WTC11 (cell line): ENCODE results near the gene BTBD19. TPM values are rescaled to one million over a fixed set of nuclear protein-coding genes. Genes with fewer than 3 reads are reported as not detected.

Experiments
- ATAC-seq: fragments of 200-7000 bp; cut with Tn5 transposase; 2 replicates; pipeline ENCODE4 v1.10.0; 2021; ENCODE audit warnings: mild to moderate bottlenecking, moderate library complexity
- CTCF ChIA-PET: fragments of 300-600 bp; sonication (Branson Sonifier 250); formaldehyde crosslinking; loops from one replicate; lab custom pipeline; 2021; ENCODE audit warnings: antibody characterized with exemption; lab: Charles Lee
- POLR2A ChIA-PET: fragments of 350-600 bp; sonication (Branson Sonifier 250); formaldehyde crosslinking; loops from one replicate; lab custom pipeline; 2021; ENCODE audit warnings: antibody characterized with exemption; lab: Charles Lee
- DNase-seq: peaks from one replicate; pipeline ENCODE4 v3.0.0; 2021; ENCODE audit warnings: low spot score
- H3K27ac Mint-ChIP-seq: 2 replicates; pipeline ENCODE4 v1.8.0; 2021; ENCODE audit warnings: mixed read lengths
- H3K27me3 Mint-ChIP-seq: 2 replicates; pipeline ENCODE4 v1.8.0; 2021; ENCODE audit warnings: low read depth, mild to moderate bottlenecking, moderate library complexity, mixed read lengths
- H3K36me3 Mint-ChIP-seq: 2 replicates; pipeline ENCODE4 v1.8.0; 2021; ENCODE audit warnings: mixed read lengths
- H3K4me1 Mint-ChIP-seq: 2 replicates; pipeline ENCODE4 v1.8.0; 2022; ENCODE audit warnings: mixed read lengths
- H3K4me3 Mint-ChIP-seq: 2 replicates; pipeline ENCODE4 v1.8.0; 2021; ENCODE audit warnings: mild to moderate bottlenecking, moderate library complexity, mixed read lengths
- H3K9me3 Mint-ChIP-seq: 2 replicates; pipeline ENCODE4 v1.8.0; 2021; ENCODE audit warnings: mixed read lengths
- ARID4B ChIP-seq: sonication (generic); formaldehyde crosslinking; IDR thresholded peaks from 2 replicates; pipeline ENCODE4 v1.8.0; 2023; ENCODE audit warnings: missing genetic modification reagents, mild to moderate bottlenecking, borderline replicate concordance
- ATF6 ChIP-seq: sonication (generic); formaldehyde crosslinking; IDR thresholded peaks from 2 replicates; pipeline ENCODE4 v1.8.1; 2023; ENCODE audit warnings: mild to moderate bottlenecking, missing genetic modification reagents
- ETV6 ChIP-seq: sonication (generic); formaldehyde crosslinking; IDR thresholded peaks from 2 replicates; pipeline ENCODE4 v1.8.1; 2022; ENCODE audit warnings: mild to moderate bottlenecking, missing genetic modification reagents
- GRHL2 ChIP-seq: fragments of 250-450 bp; sonication (Bioruptor Pico); IDR thresholded peaks from 2 replicates; pipeline ENCODE4 v1.8.0; 2022; ENCODE audit warnings: mild to moderate bottlenecking, moderate library complexity; ENCODE audit not compliant: insufficient replicate concordance, severe bottlenecking
- MXD4 ChIP-seq: fragments of 250-450 bp; sonication (Bioruptor Pico); IDR thresholded peaks from 2 replicates; pipeline ENCODE4 v1.8.0; 2021; ENCODE audit warnings: mild to moderate bottlenecking, moderate library complexity, borderline replicate concordance
- OVOL2 ChIP-seq: fragments of 250-450 bp; sonication (Bioruptor Pico); IDR thresholded peaks from 2 replicates; pipeline ENCODE4 v1.9.0; 2021; ENCODE audit warnings: mild to moderate bottlenecking, borderline replicate concordance
- ZNF219 ChIP-seq: sonication (generic); formaldehyde crosslinking; IDR thresholded peaks from 2 replicates; pipeline ENCODE4 v1.8.0; 2023; ENCODE audit warnings: missing genetic modification reagents, mild to moderate bottlenecking, borderline replicate concordance
- ZNF263 ChIP-seq: sonication (generic); formaldehyde crosslinking; IDR thresholded peaks from 2 replicates; pipeline ENCODE4 v1.8.1; 2022; ENCODE audit warnings: low read depth, mild to moderate bottlenecking, moderate library complexity, missing genetic modification reagents
- ZNF423 ChIP-seq: fragments of 250-450 bp; sonication (Bioruptor Pico); IDR thresholded peaks from 2 replicates; pipeline ENCODE4 v2.1.2; 2022; ENCODE audit warnings: mild to moderate bottlenecking, moderate library complexity
- ZNF671 ChIP-seq: fragments of 250-450 bp; sonication (Bioruptor Pico); IDR thresholded peaks from 2 replicates; pipeline ENCODE4 v1.8.0; 2021; ENCODE audit warnings: mild to moderate bottlenecking
- total RNA-seq: library from RNA; stranded (reverse); gene quantifications from 3 replicates; pipeline ENCODE4 v1.2.3, GENCODE V29; 2021
- TF ChIP-seq, protein P1 (sequence below): sonication (generic); formaldehyde crosslinking; IDR thresholded peaks from 2 replicates; pipeline ENCODE4 v1.8.0; 2022; ENCODE audit warnings: mild to moderate bottlenecking, missing genetic modification reagents
- TF ChIP-seq, protein P2 (sequence below): sonication (generic); formaldehyde crosslinking; IDR thresholded peaks from 2 replicates; pipeline ENCODE4 v1.8.0; 2023; ENCODE audit warnings: mild to moderate bottlenecking, missing genetic modification reagents

BTBD19 gene
- total RNA-seq, 1 experiment from 2014 or later: 1.7 TPM

DNA sequence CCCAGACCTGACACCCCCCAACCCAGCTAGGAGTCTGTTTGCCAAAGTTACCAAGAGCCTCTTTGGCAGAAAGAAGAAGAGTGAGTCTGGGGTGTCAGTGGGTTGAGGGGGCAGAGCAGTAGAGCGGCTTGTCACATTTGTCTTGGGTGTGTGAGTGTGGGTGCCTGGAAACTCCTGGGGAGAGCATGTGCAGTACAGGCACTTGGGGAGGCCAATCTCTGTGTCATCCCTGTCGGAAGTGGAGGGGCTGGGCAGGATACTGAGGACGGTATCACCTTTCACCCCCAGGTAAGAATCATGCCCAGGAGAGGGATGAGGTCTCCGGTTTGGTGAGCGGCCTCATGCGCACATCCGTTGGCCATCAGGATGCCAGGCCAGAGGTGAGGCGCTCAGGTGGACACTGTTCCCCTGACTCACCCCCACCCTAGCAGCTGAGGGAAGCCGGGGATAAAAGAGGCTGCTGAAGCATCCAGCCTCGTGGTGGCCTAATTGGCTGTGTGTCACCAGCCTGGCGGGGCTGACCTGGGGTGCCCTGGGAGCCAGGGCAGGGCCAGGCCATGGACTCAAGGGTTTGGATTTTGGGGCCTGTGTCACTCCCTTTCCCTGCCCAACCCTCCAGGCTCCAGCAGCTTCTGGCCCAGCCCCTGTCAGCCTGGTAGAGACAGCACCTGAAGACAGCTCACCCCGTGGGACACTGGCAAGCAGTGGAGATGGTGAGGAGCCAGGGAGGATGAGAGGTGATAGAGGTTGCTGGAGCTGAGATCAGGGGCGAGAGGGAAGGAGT lies 4.8 kb upstream of the BTBD19 start (continued):
- TF ChIP-seq ARID4B (no peak), MXD4 (CRISPR knock-in tag) (no peak)

GRCh38 chr1:44805311-44806024 lies 2.9 kb upstream of the BTBD19 start:
- Mint-ChIP-seq H3K9me3 (no peaks in the 10 kb centered on the region), H3K4me1 (peaks cover 41% of the 10 kb centered on the region), H3K27me3 (peaks cover 3% of the 10 kb centered on the region; the same call in 1 of the 2 replicates), H3K36me3 (peaks cover 22% of the 10 kb centered on the region), H3K4me3 (no peak overlapping the region), H3K27ac (peak overlapping the region; percentile 84)
- ChIA-PET CTCF (interaction anchor here (0.5 to 2.8 kb wide), 8 partner anchors 9 to 74 kb away, joined by 3 to 14 read pairs (median 6); partner anchors contain the start of gene RNU5D-1), POLR2A (no interaction called here)
- no peak for DNase-seq
- no peak for ATAC-seq
- TF ChIP-seq ETV6 (CRISPR knock-in tag): no peak

GRCh38 chr1:44806025-44806703 lies 2.2 kb upstream of the BTBD19 start:
- CTCF ChIA-PET: interaction anchor here (0.7 to 2.8 kb wide), 5 partner anchors 8 to 75 kb away, joined by 3 to 14 read pairs (median 8); partner anchors contain the start of gene RNU5D-1
- H3K27me3 Mint-ChIP-seq: no peaks in the 10 kb centered on the region
- ATAC-seq (no peak), DNase-seq (no peak)
- H3K36me3 Mint-ChIP-seq: peaks cover 22% of the 10 kb centered on the region
- H3K9me3 Mint-ChIP-seq: no peaks in the 10 kb centered on the region
- no peak overlapping the region for H3K4me3 Mint-ChIP-seq
- POLR2A ChIA-PET: interaction anchor here (0.5 kb wide), 1 partner anchor 1401 kb away, joined by 3 read pairs; no protein-coding TSS in a partner anchor
- H3K27ac Mint-ChIP-seq: no peak overlapping the region
- peaks cover 38% of the 10 kb centered on the region for H3K4me1 Mint-ChIP-seq
- TF ChIP-seq MXD4 (CRISPR knock-in tag) (no peak), ZNF671 (CRISPR knock-in tag) (no peak), ZNF263 (CRISPR knock-in tag) (no peak), ZNF423 (CRISPR knock-in tag) (no peak)
- TF ChIP-seq, protein P1, sequence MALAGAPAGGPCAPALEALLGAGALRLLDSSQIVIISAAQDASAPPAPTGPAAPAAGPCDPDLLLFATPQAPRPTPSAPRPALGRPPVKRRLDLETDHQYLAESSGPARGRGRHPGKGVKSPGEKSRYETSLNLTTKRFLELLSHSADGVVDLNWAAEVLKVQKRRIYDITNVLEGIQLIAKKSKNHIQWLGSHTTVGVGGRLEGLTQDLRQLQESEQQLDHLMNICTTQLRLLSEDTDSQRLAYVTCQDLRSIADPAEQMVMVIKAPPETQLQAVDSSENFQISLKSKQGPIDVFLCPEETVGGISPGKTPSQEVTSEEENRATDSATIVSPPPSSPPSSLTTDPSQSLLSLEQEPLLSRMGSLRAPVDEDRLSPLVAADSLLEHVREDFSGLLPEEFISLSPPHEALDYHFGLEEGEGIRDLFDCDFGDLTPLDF (CRISPR knock-in tag): no peak

DNA sequence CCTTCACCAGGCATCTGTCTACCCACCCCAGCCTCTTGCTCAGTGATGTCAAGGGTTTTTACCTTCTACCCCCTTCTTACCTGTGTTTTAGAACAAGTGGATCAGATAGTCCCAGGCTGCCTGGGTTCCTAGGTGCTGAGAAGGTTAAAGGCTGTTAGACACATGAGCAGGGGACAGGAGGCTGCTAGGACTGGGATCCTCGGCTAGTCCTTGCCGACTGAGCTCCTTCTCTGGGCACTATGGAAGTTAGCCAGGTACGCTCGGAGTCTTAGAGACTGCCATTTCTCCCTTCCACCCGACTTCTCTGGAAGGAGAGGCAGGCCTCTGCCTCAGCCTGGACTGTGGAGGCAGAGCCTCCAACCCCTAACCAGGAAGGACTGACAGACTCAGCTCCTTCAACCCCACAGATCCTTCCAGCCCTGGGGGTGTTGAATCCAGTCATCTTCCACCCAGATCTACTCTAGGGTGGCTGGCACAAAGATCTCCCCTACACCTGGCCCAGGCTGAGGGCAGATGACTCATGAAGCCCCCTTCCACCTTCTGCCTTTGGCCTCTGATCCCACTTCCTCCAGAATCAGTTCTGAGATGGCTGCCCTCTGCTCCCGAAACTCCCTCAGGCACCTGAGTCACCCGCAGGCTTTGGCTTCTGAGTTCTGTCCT lies 1.5 kb upstream of the BTBD19 start, which contains the start of gene DYNLT4:
DYNLT4 (minus strand) TSS at position 648 of the 660 bp plus-strand sequence. CDS start 683 bp downstream, outside the sequence.
- H3K36me3 Mint-ChIP-seq: peaks cover 21% of the 10 kb centered on the region
- DNase-seq (no peak), ATAC-seq (no peak)
- peaks cover 36% of the 10 kb centered on the region for H3K4me1 Mint-ChIP-seq
- ChIA-PET POLR2A (interaction anchor here (1.4 kb wide), 2 partner anchors 20 to 86 kb away, joined by 3 read pairs; no protein-coding TSS in a partner anchor), CTCF (interaction anchor here (0.5 to 2.9 kb wide), 7 partner anchors 8 to 626 kb away, joined by 3 to 20 read pairs (median 9); partner anchors contain the start of genes BEST4 and RNU5D-1)
- H3K4me3 Mint-ChIP-seq: peak within 1 kb of the TSS; percentile 19; the same call in 1 of the 2 replicates
- peak within 1 kb of the TSS; percentile 100 for H3K27ac Mint-ChIP-seq
- no peaks in the 10 kb centered on the region for H3K9me3 Mint-ChIP-seq
- peaks cover under 1% of the 10 kb centered on the region; the same call in 1 of the 2 replicates for H3K27me3 Mint-ChIP-seq
- TF ChIP-seq OVOL2 (CRISPR knock-in tag): no peak
- no peak for TF ChIP-seq ATF6
- no peak for TF ChIP-seq GRHL2 (CRISPR knock-in tag)
- TF ChIP-seq, protein P2, sequence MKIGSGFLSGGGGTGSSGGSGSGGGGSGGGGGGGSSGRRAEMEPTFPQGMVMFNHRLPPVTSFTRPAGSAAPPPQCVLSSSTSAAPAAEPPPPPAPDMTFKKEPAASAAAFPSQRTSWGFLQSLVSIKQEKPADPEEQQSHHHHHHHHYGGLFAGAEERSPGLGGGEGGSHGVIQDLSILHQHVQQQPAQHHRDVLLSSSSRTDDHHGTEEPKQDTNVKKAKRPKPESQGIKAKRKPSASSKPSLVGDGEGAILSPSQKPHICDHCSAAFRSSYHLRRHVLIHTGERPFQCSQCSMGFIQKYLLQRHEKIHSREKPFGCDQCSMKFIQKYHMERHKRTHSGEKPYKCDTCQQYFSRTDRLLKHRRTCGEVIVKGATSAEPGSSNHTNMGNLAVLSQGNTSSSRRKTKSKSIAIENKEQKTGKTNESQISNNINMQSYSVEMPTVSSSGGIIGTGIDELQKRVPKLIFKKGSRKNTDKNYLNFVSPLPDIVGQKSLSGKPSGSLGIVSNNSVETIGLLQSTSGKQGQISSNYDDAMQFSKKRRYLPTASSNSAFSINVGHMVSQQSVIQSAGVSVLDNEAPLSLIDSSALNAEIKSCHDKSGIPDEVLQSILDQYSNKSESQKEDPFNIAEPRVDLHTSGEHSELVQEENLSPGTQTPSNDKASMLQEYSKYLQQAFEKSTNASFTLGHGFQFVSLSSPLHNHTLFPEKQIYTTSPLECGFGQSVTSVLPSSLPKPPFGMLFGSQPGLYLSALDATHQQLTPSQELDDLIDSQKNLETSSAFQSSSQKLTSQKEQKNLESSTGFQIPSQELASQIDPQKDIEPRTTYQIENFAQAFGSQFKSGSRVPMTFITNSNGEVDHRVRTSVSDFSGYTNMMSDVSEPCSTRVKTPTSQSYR (CRISPR knock-in tag): no peak
- no peak for TF ChIP-seq ZNF219
